ENCODE data around the gene ACER2.

- no peak for TF ChIP-seq CTCF (IDR thresholded peaks at IDR 0.05; ENCODE audit: poor library complexity)
- no peak for TF ChIP-seq EZH2 (IDR thresholded peaks at IDR 0.05; ENCODE audit: borderline replicate concordance)
Measured at GRCh38 chr9:19381656-19382055, 27.2 kb upstream of the ACER2 start.

Measured in hepatocyte (in vitro differentiated cells).